Fibroblast of pulmonary artery (primary cell): Measurements from ENCODE around the gene PWP2.
A peak's percentile ranks its signal among the peaks of the same experiment; 100 is the strongest.
"Not testable (repeated sequence)": the region's sequence is repeated elsewhere in the genome, so short reads cannot be mapped to it uniquely, and the experiment has no call there.

Source experiments
- DNase-seq: peaks from one replicate; pipeline ENCODE4 v3.0.0-alpha.2; 2010; ENCODE audit warnings: low read depth
- H3K4me3 ChIP-seq: replicated peaks from 2 replicates; pipeline ENCODE4 v1.5.1; 2011; ENCODE audit warnings: low read depth, mild to moderate bottlenecking, control low read depth, low read length, moderate library complexity
- TF ChIP-seq, protein P1 (sequence below): IDR thresholded peaks from 2 replicates; pipeline ENCODE4 v1.5.1; 2011; ENCODE audit warnings: mild to moderate bottlenecking, control low read depth, low read length, inconsistent platforms; ENCODE audit errors: missing control alignments

PWP2 gene

GRCh38 chr21:44094832-44095231 lies 12.4 kb upstream of the PWP2 start:
- TF ChIP-seq, protein P1, sequence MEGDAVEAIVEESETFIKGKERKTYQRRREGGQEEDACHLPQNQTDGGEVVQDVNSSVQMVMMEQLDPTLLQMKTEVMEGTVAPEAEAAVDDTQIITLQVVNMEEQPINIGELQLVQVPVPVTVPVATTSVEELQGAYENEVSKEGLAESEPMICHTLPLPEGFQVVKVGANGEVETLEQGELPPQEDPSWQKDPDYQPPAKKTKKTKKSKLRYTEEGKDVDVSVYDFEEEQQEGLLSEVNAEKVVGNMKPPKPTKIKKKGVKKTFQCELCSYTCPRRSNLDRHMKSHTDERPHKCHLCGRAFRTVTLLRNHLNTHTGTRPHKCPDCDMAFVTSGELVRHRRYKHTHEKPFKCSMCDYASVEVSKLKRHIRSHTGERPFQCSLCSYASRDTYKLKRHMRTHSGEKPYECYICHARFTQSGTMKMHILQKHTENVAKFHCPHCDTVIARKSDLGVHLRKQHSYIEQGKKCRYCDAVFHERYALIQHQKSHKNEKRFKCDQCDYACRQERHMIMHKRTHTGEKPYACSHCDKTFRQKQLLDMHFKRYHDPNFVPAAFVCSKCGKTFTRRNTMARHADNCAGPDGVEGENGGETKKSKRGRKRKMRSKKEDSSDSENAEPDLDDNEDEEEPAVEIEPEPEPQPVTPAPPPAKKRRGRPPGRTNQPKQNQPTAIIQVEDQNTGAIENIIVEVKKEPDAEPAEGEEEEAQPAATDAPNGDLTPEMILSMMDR: no peak
- H3K4me3 ChIP-seq: no peak overlapping the region
- DNase-seq: no peak

- not testable (repeated sequence) for DNase-seq
Observed at GRCh38 chr21:44098507-44098906, 8.7 kb upstream of the PWP2 start.

GRCh38 chr21:44098964-44099363 lies 8.2 kb upstream of the PWP2 start:
- not testable (repeated sequence) for DNase-seq

More at GRCh38 chr21:44098507-44098906, 8.7 kb upstream of the PWP2 start:
- not testable (repeated sequence) for H3K4me3 ChIP-seq

DNA sequence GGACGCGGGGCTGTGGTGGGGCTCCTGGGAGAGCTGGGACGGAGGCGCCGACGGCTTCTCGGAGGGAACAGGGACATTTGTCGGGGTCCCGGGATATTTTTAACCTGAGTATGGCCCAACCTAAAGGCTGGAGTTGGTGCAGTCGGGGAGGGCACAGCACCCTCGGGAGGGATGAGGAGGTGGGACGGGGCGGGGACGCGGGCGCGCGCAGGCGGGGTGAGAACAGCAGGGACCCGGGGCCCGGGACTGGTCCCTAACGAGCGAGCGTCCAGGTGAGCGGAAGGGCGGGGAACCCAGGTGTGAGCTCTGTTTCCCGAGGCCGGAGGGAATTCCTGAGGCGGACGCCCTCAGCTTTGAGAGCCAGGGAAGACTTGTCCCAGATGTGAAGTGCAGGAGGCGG lies 390 bp downstream of the PWP2 start:
- peak overlapping the region; percentile 34 for H3K4me3 ChIP-seq
- not testable (repeated sequence) for DNase-seq

More at GRCh38 chr21:44098964-44099363, 8.2 kb upstream of the PWP2 start:
- H3K4me3 ChIP-seq: not testable (repeated sequence)

GRCh38 chr21:44113702-44114371 lies 6.6 kb downstream of the PWP2 start:
- not testable (repeated sequence) for H3K4me3 ChIP-seq, DNase-seq

GRCh38 chr21:44122131-44122530 lies 14.9 kb downstream of the PWP2 start:
- DNase-seq, H3K4me3 ChIP-seq: not testable (repeated sequence)

GRCh38 chr21:44127827-44128226 lies 20.6 kb downstream of the PWP2 start:
- not testable (repeated sequence) for H3K4me3 ChIP-seq, DNase-seq

DNA sequence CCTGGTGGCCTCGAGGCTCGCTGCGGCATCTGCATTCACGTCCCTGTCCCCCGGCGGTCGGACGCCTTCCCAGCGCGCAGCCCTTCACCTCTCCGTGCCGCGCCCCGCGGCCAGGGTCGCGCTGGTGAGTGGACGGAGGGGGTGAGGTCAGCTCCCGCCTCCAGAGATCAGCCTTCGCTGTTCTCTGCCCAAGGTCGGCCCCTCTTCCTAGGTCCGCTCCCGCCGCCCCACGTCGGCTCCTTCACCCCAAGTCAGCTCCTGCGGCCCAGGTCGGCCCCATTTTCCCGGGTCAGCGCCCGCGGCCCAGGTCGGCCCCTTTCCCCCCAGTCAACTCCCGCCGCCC lies 26.5 kb downstream of the PWP2 start:
- peak overlapping the region; percentile 44 for H3K4me3 ChIP-seq
- not testable (repeated sequence) for DNase-seq

DNA sequence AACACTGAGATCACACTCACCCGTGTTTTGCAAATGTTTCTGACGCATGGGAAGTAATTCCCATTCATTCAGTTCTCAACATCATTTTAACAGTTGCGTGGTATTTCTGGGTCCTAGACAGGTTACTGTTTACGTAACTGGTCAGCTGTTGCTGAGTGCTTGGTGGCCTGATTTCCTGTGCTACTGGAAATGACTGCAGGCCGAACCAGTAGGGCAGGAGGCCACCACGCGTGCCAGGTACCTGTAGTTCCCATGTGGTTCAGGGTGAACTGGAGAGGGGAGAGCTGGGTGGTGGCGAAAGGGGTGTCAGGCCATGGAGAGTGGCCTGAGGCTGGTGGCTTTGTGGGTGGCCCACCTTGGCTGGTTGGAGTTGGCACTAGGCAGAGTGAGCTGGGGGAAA lies 27.5 kb downstream of the PWP2 start:
- H3K4me3 ChIP-seq, DNase-seq: not testable (repeated sequence)

- DNase-seq: not testable (repeated sequence)
Observed at GRCh38 chr21:44138039-44138438, 30.8 kb downstream of the PWP2 start.

DNA sequence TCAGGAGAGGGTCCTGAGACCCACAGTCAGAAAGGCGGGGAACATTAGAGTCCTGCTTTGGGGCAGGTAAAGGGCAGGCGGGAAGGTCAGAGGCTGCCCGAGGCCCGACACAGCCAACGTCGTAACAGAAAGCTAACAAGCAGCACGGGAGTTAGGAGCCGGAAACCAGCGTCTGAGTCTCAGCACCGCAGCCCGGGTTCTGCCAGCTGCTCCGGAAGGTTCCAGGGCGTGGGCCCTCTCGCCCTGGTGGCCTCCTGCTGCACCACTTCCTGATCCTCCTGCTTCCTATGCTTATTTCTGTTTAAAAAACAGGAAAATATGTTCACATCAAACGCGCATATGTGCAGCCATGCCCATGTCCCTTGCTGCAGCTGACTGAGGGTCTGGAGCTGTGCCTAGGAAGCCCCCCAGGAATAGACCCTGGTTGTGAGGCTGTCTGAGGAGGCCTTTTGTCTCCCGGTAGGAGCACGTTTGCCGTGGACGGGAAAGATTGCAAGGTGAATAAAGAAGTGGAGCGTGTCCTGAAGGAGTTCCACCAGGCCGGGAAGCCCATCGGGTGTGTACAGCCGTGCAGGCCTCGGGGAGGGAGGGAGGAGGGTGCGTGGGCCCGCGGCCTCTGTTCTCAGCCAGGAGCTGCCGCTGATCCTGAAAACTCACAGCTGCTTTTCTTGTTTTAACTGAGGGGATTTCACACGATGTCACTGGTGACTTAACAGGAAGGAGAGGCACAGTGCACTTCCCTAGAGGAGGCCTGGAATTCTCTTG lies 32.8 kb downstream of the PWP2 start:
- peak; percentile 24 for DNase-seq
- H3K4me3 ChIP-seq: not testable (repeated sequence)

More at GRCh38 chr21:44138039-44138438, 30.8 kb downstream of the PWP2 start:
- not testable (repeated sequence) for H3K4me3 ChIP-seq

GRCh38 chr21:44140552-44140932 lies 33.3 kb downstream of the PWP2 start:
- not testable (repeated sequence) for DNase-seq

GRCh38 chr21:44142470-44142869 lies 35.3 kb downstream of the PWP2 start:
- not testable (repeated sequence) for DNase-seq, H3K4me3 ChIP-seq

More at GRCh38 chr21:44140552-44140932, 33.3 kb downstream of the PWP2 start:
- not testable (repeated sequence) for H3K4me3 ChIP-seq

- H3K4me3 ChIP-seq, DNase-seq: not testable (repeated sequence)
Observed at GRCh38 chr21:44143380-44143779, 36.2 kb downstream of the PWP2 start.

DNA sequence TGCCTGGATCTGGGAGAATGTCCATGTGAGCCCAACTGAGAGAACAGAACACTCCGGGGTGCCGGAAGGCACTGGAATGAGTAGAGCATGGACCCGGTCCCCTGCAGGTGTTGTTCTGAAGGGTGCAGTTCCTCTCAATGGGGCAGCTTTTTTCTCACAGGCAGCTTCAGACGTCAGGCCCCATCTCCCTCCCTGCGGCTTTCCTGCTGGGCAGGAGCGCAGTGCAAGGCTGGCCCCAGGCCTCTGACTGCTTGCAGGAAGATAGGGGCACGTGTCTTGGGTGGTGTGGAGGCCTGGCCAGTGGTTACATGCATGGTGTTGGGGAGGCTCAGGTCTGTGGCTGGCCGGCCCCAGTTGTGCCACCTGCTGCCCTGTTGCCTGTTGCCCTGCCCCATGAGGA lies 36.8 kb downstream of the PWP2 start:
- not testable (repeated sequence) for H3K4me3 ChIP-seq, DNase-seq

DNA sequence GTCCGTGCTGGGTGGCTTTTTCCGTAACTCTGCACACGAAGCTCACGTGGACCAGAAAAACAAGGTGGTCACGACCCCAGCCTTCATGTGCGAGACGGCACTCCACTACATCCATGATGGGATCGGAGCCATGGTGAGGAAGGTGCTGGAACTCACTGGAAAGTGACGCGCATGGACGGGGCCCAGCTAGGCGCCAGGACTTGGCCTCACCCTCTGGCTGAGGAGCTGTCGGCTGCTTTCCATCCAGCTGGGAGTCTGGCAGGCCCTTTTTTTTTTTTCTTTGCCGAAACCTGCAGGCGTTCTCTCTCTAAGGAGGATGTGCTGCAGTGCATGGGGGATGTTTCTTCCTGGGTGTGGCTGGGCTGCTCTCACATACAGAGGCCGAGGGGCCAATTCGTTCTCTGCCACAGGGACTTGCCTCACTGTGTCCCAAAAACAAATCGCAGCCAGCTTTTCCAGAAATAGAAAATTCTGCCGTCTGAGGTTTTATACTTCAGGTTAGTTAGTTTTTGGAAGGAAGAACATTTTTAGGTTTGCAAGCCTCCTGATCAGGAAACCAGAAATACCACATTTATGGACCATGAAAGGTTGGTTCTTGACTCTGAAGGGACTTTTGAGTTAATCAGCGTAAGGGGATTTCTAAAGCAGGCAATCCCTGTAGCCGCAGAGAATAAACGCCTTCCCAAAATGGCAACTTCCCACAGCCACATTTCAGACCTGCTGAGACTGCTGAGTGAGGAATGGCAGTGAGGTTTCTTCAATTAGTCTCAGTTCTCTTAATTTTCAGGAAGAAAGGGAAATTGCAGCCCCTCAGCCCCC lies 37.8 kb downstream of the PWP2 start:
- not testable (repeated sequence) for H3K4me3 ChIP-seq, DNase-seq

- not testable (repeated sequence) for DNase-seq, H3K4me3 ChIP-seq
Observed at GRCh38 chr21:44145616-44146015, 38.4 kb downstream of the PWP2 start.

- not testable (repeated sequence) for DNase-seq, H3K4me3 ChIP-seq
Observed at GRCh38 chr21:44147108-44147507, 39.9 kb downstream of the PWP2 start.
